Thyroid gland (tissue), 4 donors: ENCODE results near the gene MARK4. TPM values are rescaled to one million over a fixed set of nuclear protein-coding genes. Genes with fewer than 3 reads are reported as not detected.

Experiments
- DNase-seq, 2 donors: peaks; one replicate each; pipeline ENCODE4 v3.0.0-alpha.2; 2019
- H3K27ac ChIP-seq, 3 donors: fragments of 200-600 bp; sonication (generic); 1 replicate in 2 of 3; 2 replicates in 1 of 3; pipeline ENCODE4 v1.5.1; 2016 to 2019; ENCODE audit warnings: mild to moderate bottlenecking in 1 of 3, moderate library complexity in 1 of 3
- H3K27me3 ChIP-seq: fragments of 200-600 bp; sonication (generic); one replicate; pipeline ENCODE4 v1.5.1; 2019
- H3K36me3 ChIP-seq, 2 donors: fragments of 200-600 bp; sonication (generic); one replicate each; pipeline ENCODE4 v1.5.1; 2016 to 2019
- H3K4me1 ChIP-seq, 2 donors: fragments of 200-600 bp; sonication (generic); one replicate each; pipeline ENCODE4 v1.5.1; 2017 to 2019
- H3K4me3 ChIP-seq, 3 donors: fragments of 200-600 bp; sonication (generic); replicated peaks in 1 of 3; 1 replicate in 2 of 3; 2 replicates in 1 of 3; pipeline ENCODE4 v1.5.1; 2016; ENCODE audit warnings: mild to moderate bottlenecking in 1 of 3
- H3K9me3 ChIP-seq: fragments of 200-600 bp; sonication (generic); one replicate; pipeline ENCODE4 v1.5.1; 2017
- POLR2A ChIP-seq, 2 donors: fragments of 450-650 bp; IDR thresholded peaks; one replicate each; pipeline ENCODE4 v1.6.1; 2017; ENCODE audit warnings: antibody characterized with exemption in 2 of 2, mild to moderate bottlenecking in 2 of 2, moderate library complexity in 1 of 2
- WGBS, 2 donors: methylation state at CpG; one replicate each; pipeline ENCODE4 v1.1.5; 2017; 5-methylcytosine and 5-hydroxymethylcytosine counted together
- intact Hi-C: fragments of 100-400 bp; cut with DNase I; formaldehyde crosslinking; loops from one replicate; pipeline ENCODE4 v1.15.1; 2023
- total RNA-seq, 4 donors: library from RNA; depleted of rRNA; stranded (reverse); fragments of >200 nt; gene quantifications; one replicate each; pipeline ENCODE4 v1.2.3, GENCODE V29; 2016
- TF ChIP-seq, protein P1 (sequence below), 6 experiments: fragments of 200-600 bp in 3 of 6; fragments of 450-650 bp in 3 of 6; sonication (generic) in 3 of 6; IDR thresholded peaks; one replicate each; pipeline ENCODE4 v1.5.1; 2016 to 2019; ENCODE audit warnings: antibody characterized with exemption in 6 of 6, mild to moderate bottlenecking in 2 of 6, inconsistent platforms in 1 of 6, moderate library complexity in 1 of 6

The MARK4 gene
- total RNA-seq, 4 donors from 2014 or later: 18.5 to 25.1 (median 22.1) TPM

DNA sequence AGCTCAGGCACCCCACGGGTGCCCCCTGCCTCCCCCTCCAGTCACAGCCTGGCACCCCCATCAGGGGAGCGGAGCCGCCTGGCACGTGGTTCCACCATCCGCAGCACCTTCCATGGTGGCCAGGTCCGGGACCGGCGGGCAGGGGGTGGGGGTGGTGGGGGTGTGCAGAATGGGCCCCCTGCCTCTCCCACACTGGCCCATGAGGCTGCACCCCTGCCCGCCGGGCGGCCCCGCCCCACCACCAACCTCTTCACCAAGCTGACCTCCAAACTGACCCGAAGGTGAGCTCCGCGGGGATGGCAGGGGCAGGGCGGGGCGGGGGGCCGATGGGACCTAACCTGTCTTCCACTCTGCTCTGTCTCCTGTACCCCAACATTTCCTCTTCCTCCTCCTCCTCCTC is 46.6 kb downstream of the MARK4 start:
- Histone ChIP-seq H3K36me3 (peaks cover 3 to 9% of the 10 kb centered on the region in 2 donors), H3K4me1 (peaks cover 0 to 4% of the 10 kb centered on the region in 2 donors), H3K9me3 (no peaks in the 10 kb centered on the region), H3K4me3 (no peak overlapping the region), H3K27me3 (no peaks in the 10 kb centered on the region), H3K27ac (no peak overlapping the region)
- no peak for DNase-seq
- TF ChIP-seq, protein P1, sequence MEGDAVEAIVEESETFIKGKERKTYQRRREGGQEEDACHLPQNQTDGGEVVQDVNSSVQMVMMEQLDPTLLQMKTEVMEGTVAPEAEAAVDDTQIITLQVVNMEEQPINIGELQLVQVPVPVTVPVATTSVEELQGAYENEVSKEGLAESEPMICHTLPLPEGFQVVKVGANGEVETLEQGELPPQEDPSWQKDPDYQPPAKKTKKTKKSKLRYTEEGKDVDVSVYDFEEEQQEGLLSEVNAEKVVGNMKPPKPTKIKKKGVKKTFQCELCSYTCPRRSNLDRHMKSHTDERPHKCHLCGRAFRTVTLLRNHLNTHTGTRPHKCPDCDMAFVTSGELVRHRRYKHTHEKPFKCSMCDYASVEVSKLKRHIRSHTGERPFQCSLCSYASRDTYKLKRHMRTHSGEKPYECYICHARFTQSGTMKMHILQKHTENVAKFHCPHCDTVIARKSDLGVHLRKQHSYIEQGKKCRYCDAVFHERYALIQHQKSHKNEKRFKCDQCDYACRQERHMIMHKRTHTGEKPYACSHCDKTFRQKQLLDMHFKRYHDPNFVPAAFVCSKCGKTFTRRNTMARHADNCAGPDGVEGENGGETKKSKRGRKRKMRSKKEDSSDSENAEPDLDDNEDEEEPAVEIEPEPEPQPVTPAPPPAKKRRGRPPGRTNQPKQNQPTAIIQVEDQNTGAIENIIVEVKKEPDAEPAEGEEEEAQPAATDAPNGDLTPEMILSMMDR (IDR thresholded peaks at IDR 0.05): no peak
- WGBS, 2 donors: 94 to 95% methylated on average over 10 to 13 of the region's 18 CpGs
- intact Hi-C loops: no loop called here

DNA sequence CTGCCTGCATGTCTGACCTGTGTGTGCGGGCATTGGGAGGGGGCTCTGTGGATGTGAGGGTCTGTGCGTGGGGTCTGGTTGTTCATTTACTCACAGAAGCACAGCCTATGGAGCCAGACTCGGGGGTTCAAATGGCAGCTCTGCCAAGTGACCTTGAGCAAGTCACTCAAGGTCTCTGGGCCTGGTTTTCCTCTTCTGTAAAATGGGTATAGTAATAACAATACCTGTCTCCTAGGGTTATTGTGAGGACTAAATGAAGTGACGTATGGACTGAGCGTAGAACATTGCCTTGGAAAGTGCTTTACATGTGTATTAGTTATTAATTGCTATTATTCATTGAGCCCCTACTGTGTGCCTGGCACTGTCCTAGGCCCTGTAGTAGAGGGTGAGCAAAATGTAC is 47.2 kb downstream of the MARK4 start:
- no peak overlapping the region for H3K27ac ChIP-seq
- TF ChIP-seq POLR2A (IDR thresholded peaks at IDR 0.05): no peak
- TF ChIP-seq, protein P1 (IDR thresholded peaks at IDR 0.05): no peak
- no peaks in the 10 kb centered on the region for H3K27me3 ChIP-seq
- H3K9me3 ChIP-seq: no peaks in the 10 kb centered on the region
- no peak overlapping the region for H3K4me3 ChIP-seq
- DNase-seq: no peak
- intact Hi-C loops: no loop called here
- 92 to 97% methylated on average over 4 to 5 of the region's 5 CpGs for WGBS, 2 donors
- peaks cover 0 to 4% of the 10 kb centered on the region in 2 donors for H3K4me1 ChIP-seq
- H3K36me3 ChIP-seq: peaks cover 3 to 9% of the 10 kb centered on the region in 2 donors

- DNase-seq: no peak
- intact Hi-C loops: no loop called here
- H3K36me3 ChIP-seq: peaks cover 3 to 9% of the 10 kb centered on the region in 2 donors
- H3K27me3 ChIP-seq: no peaks in the 10 kb centered on the region
- no peaks in the 10 kb centered on the region for H3K9me3 ChIP-seq
- no peaks in the 10 kb centered on the region for H3K4me1 ChIP-seq
- TF ChIP-seq, protein P1 (IDR thresholded peaks at IDR 0.05): no peak
- TF ChIP-seq POLR2A (IDR thresholded peaks at IDR 0.05): no peak
- H3K27ac ChIP-seq: no peak overlapping the region
- 91 to 96% methylated on average over 6 of the region's 6 CpGs for WGBS, 2 donors
- H3K4me3 ChIP-seq: no peak overlapping the region
Observed at GRCh38 chr19:45299719-45300118, 48.6 kb downstream of the MARK4 start.

DNA sequence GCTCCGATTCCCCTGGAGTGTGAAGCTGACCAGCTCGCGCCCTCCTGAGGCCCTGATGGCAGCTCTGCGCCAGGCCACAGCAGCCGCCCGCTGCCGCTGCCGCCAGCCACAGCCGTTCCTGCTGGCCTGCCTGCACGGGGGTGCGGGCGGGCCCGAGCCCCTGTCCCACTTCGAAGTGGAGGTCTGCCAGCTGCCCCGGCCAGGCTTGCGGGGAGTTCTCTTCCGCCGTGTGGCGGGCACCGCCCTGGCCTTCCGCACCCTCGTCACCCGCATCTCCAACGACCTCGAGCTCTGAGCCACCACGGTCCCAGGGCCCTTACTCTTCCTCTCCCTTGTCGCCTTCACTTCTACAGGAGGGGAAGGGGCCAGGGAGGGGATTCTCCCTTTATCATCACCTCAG is 51.3 kb downstream of the MARK4 start:
- Histone ChIP-seq H3K4me3 (no peak overlapping the region), H3K4me1 (no peaks in the 10 kb centered on the region), H3K9me3 (no peaks in the 10 kb centered on the region), H3K36me3 (peaks cover 1 to 4% of the 10 kb centered on the region in 2 donors), H3K27ac (no peak overlapping the region), H3K27me3 (no peaks in the 10 kb centered on the region)
- TF ChIP-seq POLR2A (IDR thresholded peaks at IDR 0.05): no peak
- TF ChIP-seq, protein P1 (IDR thresholded peaks at IDR 0.05): no peak
- no peak for DNase-seq
- intact Hi-C loops: no loop called here
- 95% methylated on average over 16 to 25 of the region's 27 CpGs for WGBS, 2 donors

- WGBS, 2 donors: 95 to 96% methylated on average over 12 of the region's 12 CpGs
- no peak overlapping the region for H3K4me3 ChIP-seq
- DNase-seq: no peak
- TF ChIP-seq POLR2A (IDR thresholded peaks at IDR 0.05): no peak
- TF ChIP-seq, protein P1 (IDR thresholded peaks at IDR 0.05): no peak
- H3K9me3 ChIP-seq: no peaks in the 10 kb centered on the region
- H3K36me3 ChIP-seq: peaks cover 0 to 4% of the 10 kb centered on the region in 2 donors
- intact Hi-C loops: no loop called here
- H3K4me1 ChIP-seq: no peaks in the 10 kb centered on the region
- no peaks in the 10 kb centered on the region for H3K27me3 ChIP-seq
- no peak overlapping the region for H3K27ac ChIP-seq
Observed at GRCh38 chr19:45303269-45304060, 52.4 kb downstream of the MARK4 start.
